GM12878 (cell line): ENCODE results near the gene IL3RA. TPM values are rescaled to one million over a fixed set of nuclear protein-coding genes. Genes with fewer than 3 reads are reported as not detected.
A peak's percentile ranks its signal among the peaks of the same experiment; 100 is the strongest.

Source experiments
- ATAC-seq: fragments of 200-7000 bp; cut with Tn5 transposase; 3 replicates; pipeline ENCODE4 v1.9.1; 2020; ENCODE audit warnings: mild to moderate bottlenecking, moderate library complexity
- BruUV-seq: library from RNA; stranded (reverse); fragments of 400-500 nt; replicated peaks from 2 replicates; lab custom pipeline; 2021; lab: Mats Ljungman, UMichigan
- CTCF ChIA-PET: fragments of 300-600 bp; sonication (Branson Sonifier 250); formaldehyde crosslinking; extraction: SDS; loops from one replicate; lab custom pipeline; 2021; ENCODE audit warnings: inconsistent platforms; lab: Yijun Ruan, JAX
- POLR2A ChIA-PET: fragments of 350-600 bp; formaldehyde crosslinking; extraction: SDS; loops from one replicate; lab custom pipeline; 2021; ENCODE audit warnings: inconsistent platforms; lab: Charles Lee
- RAD21 ChIA-PET: fragments of 300-600 bp; sonication (Branson Sonifier 250); formaldehyde crosslinking; loops from one replicate; lab custom pipeline; 2023; ENCODE audit warnings: antibody characterized with exemption; ENCODE audit not compliant: unreplicated experiment; lab: Charles Lee
- SMC1A ChIA-PET: fragments of 300-600 bp; sonication (Branson Sonifier 250); formaldehyde crosslinking; loops from one replicate; lab custom pipeline; 2023; ENCODE audit not compliant: unreplicated experiment, uncharacterized antibody; lab: Charles Lee
- DNase-seq: peaks from one replicate; pipeline ENCODE4 v3.0.0-alpha.2; 2011; ENCODE audit warnings: low read depth, low spot score
- FAIRE-seq: peaks from 3 replicates; lab custom pipeline; 2011; peaks lifted over from hg19 to GRCh38; lab: Jason Lieb, UNC
- H2AFZ ChIP-seq: 2 replicates; pipeline ENCODE4 v1.6.0; 2011; ENCODE audit warnings: low read depth, low read length, control low read depth; ENCODE audit not compliant: control insufficient read depth
- H3K27ac ChIP-seq: 2 replicates; pipeline ENCODE4 v1.5.1; 2011; ENCODE audit warnings: control low read depth; ENCODE audit not compliant: control insufficient read depth, insufficient read depth
- H3K27me3 ChIP-seq, 2 experiments: replicated peaks in 1 of 2; 2 replicates each; pipeline versions ENCODE4 v1.6.0 to v1.6.1; 2011; ENCODE audit warnings: low read length in 1 of 2; ENCODE audit not compliant: control insufficient read depth in 2 of 2, insufficient read depth in 2 of 2
- H3K36me3 ChIP-seq, 2 experiments: 2 replicates each; pipeline ENCODE4 v1.5.1; 2011; ENCODE audit warnings: low read length in 1 of 2; ENCODE audit not compliant: control insufficient read depth in 2 of 2, insufficient read depth in 2 of 2
- H3K4me1 ChIP-seq: 2 replicates; pipeline ENCODE4 v1.6.1; 2011; ENCODE audit warnings: mild to moderate bottlenecking, low read length, moderate library complexity, mixed read lengths; ENCODE audit not compliant: control insufficient read depth, insufficient read depth
- H3K4me2 ChIP-seq: 2 replicates; pipeline ENCODE4 v1.6.0; 2011; ENCODE audit warnings: control low read depth; ENCODE audit not compliant: control insufficient read depth, insufficient read depth
- H3K4me3 ChIP-seq: fragments of 200-600 bp; sonication (generic); 2 replicates; pipeline ENCODE4 v1.5.1; 2016
- H3K79me2 ChIP-seq: 2 replicates; pipeline ENCODE4 v1.6.0; 2011; ENCODE audit warnings: low read length; ENCODE audit not compliant: control insufficient read depth, insufficient read depth
- H3K9ac ChIP-seq: 2 replicates; pipeline ENCODE4 v1.8.0; 2011; ENCODE audit warnings: low read length, control low read depth, mixed read lengths; ENCODE audit not compliant: control insufficient read depth, insufficient read depth
- H3K9me3 ChIP-seq: replicated peaks from 3 replicates; pipeline ENCODE4 v1.5.1; 2011; ENCODE audit warnings: mild to moderate bottlenecking, low read length; ENCODE audit not compliant: control insufficient read depth, insufficient read depth
- H4K20me1 ChIP-seq: 2 replicates; pipeline ENCODE4 v1.6.0; 2011; ENCODE audit not compliant: control insufficient read depth, insufficient read depth
- ATF2 ChIP-seq: IDR thresholded peaks from 2 replicates; pipeline ENCODE4 v1.6.1; 2012; ENCODE audit warnings: low read length, inconsistent platforms
- BCLAF1 ChIP-seq: fragments of 450-650 bp; IDR thresholded peaks from 2 replicates; pipeline ENCODE4 v1.6.1; 2017; ENCODE audit warnings: antibody characterized with exemption, mild to moderate bottlenecking, moderate library complexity
- CBX3 ChIP-seq: fragments of 200-600 bp; sonication (generic); IDR thresholded peaks from 2 replicates; pipeline ENCODE4 v1.6.1; 2016; ENCODE audit warnings: low read depth, borderline replicate concordance
- CEBPB ChIP-seq, 2 experiments: fragments of 150-350 bp in 1 of 2; IDR thresholded peaks; 2 replicates each; pipeline ENCODE4 v1.6.1; 2012 to 2014; ENCODE audit warnings: low read depth in 2 of 2, low read length in 2 of 2, borderline replicate concordance in 1 of 2, inconsistent platforms in 1 of 2
- CHD2 ChIP-seq: IDR thresholded peaks from 2 replicates; pipeline ENCODE4 v1.6.1; 2011; ENCODE audit warnings: low read depth, low read length, improper control_type of control experiment, borderline replicate concordance
- ESRRA ChIP-seq: IDR thresholded peaks from 2 replicates; pipeline ENCODE4 v1.6.1; 2012; ENCODE audit warnings: mild to moderate bottlenecking, low read length, improper control_type of control experiment
- FOXK2 ChIP-seq: fragments of 450-650 bp; IDR thresholded peaks from 2 replicates; pipeline ENCODE4 v1.6.1; 2017; ENCODE audit warnings: mild to moderate bottlenecking, moderate library complexity
- HDGF ChIP-seq: fragments of 450-650 bp; IDR thresholded peaks from 2 replicates; pipeline ENCODE4 v1.6.1; 2016; ENCODE audit warnings: antibody characterized with exemption
- IKZF1 ChIP-seq: fragments of 450-650 bp; conservative IDR thresholded peaks from 2 replicates; pipeline ENCODE4 v1.6.1; 2017; ENCODE audit warnings: antibody characterized with exemption, mild to moderate bottlenecking
- IRF5 ChIP-seq: fragments of 450-650 bp; IDR thresholded peaks from 2 replicates; pipeline ENCODE4 v1.6.1; 2017; ENCODE audit warnings: borderline replicate concordance
- KAT2A ChIP-seq: conservative IDR thresholded peaks from 2 replicates; pipeline ENCODE4 v1.6.1; 2011; ENCODE audit warnings: low read depth, low read length; ENCODE audit not compliant: control insufficient read depth
- KDM1A ChIP-seq: fragments of 200-600 bp; sonication (generic); IDR thresholded peaks from 2 replicates; pipeline ENCODE4 v1.6.1; 2016; ENCODE audit warnings: borderline replicate concordance
- MEF2B ChIP-seq: fragments of 450-650 bp; IDR thresholded peaks from 2 replicates; pipeline ENCODE4 v1.6.1; 2018; ENCODE audit warnings: mild to moderate bottlenecking, moderate library complexity; ENCODE audit not compliant: partially characterized antibody, poor library complexity, severe bottlenecking
- NR2F1 ChIP-seq: fragments of 450-650 bp; conservative IDR thresholded peaks from 2 replicates; pipeline ENCODE4 v1.6.1; 2017; ENCODE audit warnings: mild to moderate bottlenecking
- PAX5 ChIP-seq: IDR thresholded peaks from 2 replicates; pipeline ENCODE4 v1.6.1; 2011; ENCODE audit warnings: low read depth, low read length, borderline replicate concordance
- PBX3 ChIP-seq: IDR thresholded peaks from 2 replicates; pipeline ENCODE4 v1.6.1; 2011; ENCODE audit warnings: mild to moderate bottlenecking, low read depth, low read length, moderate library complexity; ENCODE audit not compliant: insufficient replicate concordance
- POLR2AphosphoS2 ChIP-seq: IDR thresholded peaks from 2 replicates; pipeline ENCODE4 v1.6.1; 2011; ENCODE audit warnings: low read depth, mild to moderate bottlenecking, low read length, improper control_type of control experiment, moderate library complexity
- SMAD5 ChIP-seq: IDR thresholded peaks from 2 replicates; pipeline ENCODE4 v1.6.1; 2016; ENCODE audit warnings: antibody characterized with exemption, low read depth
- TCF12 ChIP-seq: IDR thresholded peaks from 2 replicates; pipeline ENCODE4 v1.6.1; 2011; ENCODE audit warnings: low read depth, mild to moderate bottlenecking, low read length
- ZZZ3 ChIP-seq: IDR thresholded peaks from 2 replicates; pipeline ENCODE4 v1.6.1; 2011; ENCODE audit warnings: low read depth; ENCODE audit not compliant: control insufficient read depth, insufficient read length
- WGBS: methylation state at CpG from one replicate; pipeline ENCODE4 v1.1.6; 2016; ENCODE audit warnings: low lambda C conversion rate; ENCODE audit not compliant: insufficient replicate concordance, insufficient coverage; ENCODE audit errors: missing lambda C conversion rate; 5-methylcytosine and 5-hydroxymethylcytosine counted together
- in situ Hi-C: fragments of 300-500 bp; cut with MboI; formaldehyde crosslinking; loops from 9 replicates; pipeline ENCODE4 v1.14.3; 2018; ENCODE audit warnings: mixed read lengths
- intact Hi-C: fragments of 100-400 bp; cut with micrococcal nuclease; formaldehyde crosslinking; loops from one replicate; pipeline ENCODE4 v1.14.2; 2022; ENCODE audit not compliant: unreplicated experiment
- polyA plus RNA-seq, 11 experiments: library from polyadenylated mRNA; depleted of rRNA in 4 of 11; unstranded in 6 of 11; stranded (reverse) in 5 of 11; fragments of >200 nt; fragmentation: Nextera tagmentation in 4 of 11; fragmentation: Illumina TruSeq in 1 of 11; extraction: Ambion mirVana in 4 of 11; extraction: Trizol in 1 of 11; gene quantifications; 1 replicate in 1 of 11; 2 replicates in 10 of 11; pipeline versions ENCODE4 v1.2.1 to v1.2.3, GENCODE V29; 2011 to 2016; ENCODE audit warnings: inconsistent platforms in 2 of 11, missing spikeins in 2 of 11, low read depth in 1 of 11
- total RNA-seq, 4 experiments: library from RNA; depleted of rRNA in 3 of 4; stranded (reverse); fragments of >200 nt in 3 of 4; fragmentation: Illumina TruSeq in 1 of 4; extraction: Trizol in 1 of 4; gene quantifications; 2 replicates each; pipeline versions ENCODE4 v1.2.1 to v1.2.3, GENCODE V29; 2013 to 2021

Gene IL3RA
- total and polyA plus RNA-seq, 10 of the 15 experiments (the other 5 are each of a cell fraction or from before 2014, with no cell fraction given): 2.1 to 31.1 (median 17.9) TPM

DNA sequence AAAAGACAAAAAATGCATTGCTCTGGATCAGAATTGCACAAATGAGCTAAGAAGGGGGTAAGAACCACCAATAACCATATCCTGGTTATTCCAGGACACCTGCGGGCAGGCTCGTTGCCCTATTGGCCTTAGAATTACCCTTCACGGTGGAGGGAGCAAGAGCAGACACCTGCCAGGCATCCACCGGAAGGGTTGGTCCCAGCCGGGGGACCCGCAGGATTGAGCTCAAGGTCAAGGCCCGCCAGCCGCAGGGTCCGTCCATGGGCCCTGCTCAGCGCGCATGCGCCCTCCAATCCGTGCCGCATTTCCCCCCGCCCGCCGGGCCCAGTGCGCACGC, 54.8 kb downstream of the IL3RA start:
- Histone ChIP-seq H3K27ac (peak overlapping the region; percentile 99), H3K36me3 (peaks cover 24 to 36% of the 10 kb centered on the region in 2 experiments), H3K27me3 (no peaks in the 10 kb centered on the region), H3K79me2 (peaks cover 75% of the 10 kb centered on the region), H3K4me3 (peak overlapping the region; percentile 94), H2AFZ (no peak overlapping the region), H3K4me2 (peak overlapping the region; percentile 65), H3K9ac (peak overlapping the region; percentile 99), H4K20me1 (peaks cover 19% of the 10 kb centered on the region; the same call in 1 of the 2 replicates), H3K9me3 (no peaks in the 10 kb centered on the region), H3K4me1 (peaks cover 10% of the 10 kb centered on the region)
- peak; percentile 54 for ATAC-seq
- RAD21 ChIA-PET: no interaction called here
- FAIRE-seq: peak; percentile 92
- under 1% methylated on average over 11 of the region's 19 CpGs for WGBS
- in situ Hi-C loops: no loop called here
- CTCF ChIA-PET: no interaction called here
- POLR2A ChIA-PET: no interaction called here
- DNase-seq: peak; percentile 69
- intact Hi-C loops: no loop called here
- BruUV-seq: no TSS peak
- SMC1A ChIA-PET: no interaction called here
- 0 out of 2 replicates have a peak, but pooled peaks have one; percentile 18 for TF ChIP-seq POLR2AphosphoS2
- no peak for TF ChIP-seq ATF2
- no peak for TF ChIP-seq HDGF
- TF ChIP-seq NR2F1: 0 out of 2 replicates have a peak, but pooled peaks have one; percentile 10
- TF ChIP-seq TCF12: no peak
- TF ChIP-seq CEBPB (IDR thresholded peaks at IDR 0.05; ENCODE audit: borderline replicate concordance in 1 of 2, low read depth in 2 of 2, low read length in 2 of 2): no peak
- TF ChIP-seq SMAD5: no peak
- TF ChIP-seq FOXK2: no peak
- TF ChIP-seq IKZF1: 0 out of 2 replicates have a peak, but pooled peaks have one; percentile 86
- TF ChIP-seq CBX3: no peak
- TF ChIP-seq KAT2A: no peak
- TF ChIP-seq IRF5: no peak
- TF ChIP-seq PAX5: 0 out of 2 replicates have a peak, but pooled peaks have one; percentile 34
- TF ChIP-seq CHD2: no peak
- no peak for TF ChIP-seq PBX3
- TF ChIP-seq KDM1A: no peak
- TF ChIP-seq ESRRA: no peak; the same call in 1 of the 2 replicates
- no peak for TF ChIP-seq BCLAF1
- TF ChIP-seq ZZZ3: no peak
- no peak for TF ChIP-seq MEF2B
